AG09319 (cell line): Measurements from ENCODE around the gene GABBR2.
"Not testable (repeated sequence)": the region's sequence is repeated elsewhere in the genome, so short reads cannot be mapped to it uniquely, and the experiment has no call there.

ENCODE experiments used
- DNase-seq: peaks from one replicate; pipeline ENCODE4 v3.0.0-alpha.2; 2010; ENCODE audit warnings: low read depth; ENCODE audit errors: extremely low read depth
- CTCF ChIP-seq: IDR thresholded peaks from 2 replicates; pipeline ENCODE4 v1.5.1; 2011; ENCODE audit warnings: low read depth, mild to moderate bottlenecking, inconsistent platforms, low read length, moderate library complexity

GABBR2 gene

GRCh38 chr9:98477884-98478283 is 230.9 kb downstream of the GABBR2 start:
- DNase-seq, result no peak
- TF ChIP-seq CTCF, result no peak

GRCh38 chr9:98472216-98472615 is 236.5 kb downstream of the GABBR2 start:
- no peak for TF ChIP-seq CTCF
- no peak for DNase-seq

GRCh38 chr9:98471185-98471584 is 237.6 kb downstream of the GABBR2 start:
- DNase-seq, result no peak
- TF ChIP-seq CTCF, result no peak

GRCh38 chr9:98468567-98469239 is 240.0 kb downstream of the GABBR2 start:
- no peak for TF ChIP-seq CTCF
- no peak for DNase-seq

- no peak for DNase-seq
- TF ChIP-seq CTCF, result no peak
Measured at GRCh38 chr9:98465799-98466198, 242.9 kb downstream of the GABBR2 start.

GRCh38 chr9:98464156-98464690 is 244.5 kb downstream of the GABBR2 start:
- not testable (repeated sequence) for DNase-seq

- no peak for DNase-seq
- TF ChIP-seq CTCF, result no peak
Measured at GRCh38 chr9:98462310-98462709, 246.4 kb downstream of the GABBR2 start.

- TF ChIP-seq CTCF, result no peak
- no peak for DNase-seq
Measured at GRCh38 chr9:98460704-98461103, 248.0 kb downstream of the GABBR2 start.
